Measurements from ENCODE around the gene MAT2A.
A peak's percentile ranks its signal among the peaks of the same experiment; 100 is the strongest.

The MAT2A gene

DNA sequence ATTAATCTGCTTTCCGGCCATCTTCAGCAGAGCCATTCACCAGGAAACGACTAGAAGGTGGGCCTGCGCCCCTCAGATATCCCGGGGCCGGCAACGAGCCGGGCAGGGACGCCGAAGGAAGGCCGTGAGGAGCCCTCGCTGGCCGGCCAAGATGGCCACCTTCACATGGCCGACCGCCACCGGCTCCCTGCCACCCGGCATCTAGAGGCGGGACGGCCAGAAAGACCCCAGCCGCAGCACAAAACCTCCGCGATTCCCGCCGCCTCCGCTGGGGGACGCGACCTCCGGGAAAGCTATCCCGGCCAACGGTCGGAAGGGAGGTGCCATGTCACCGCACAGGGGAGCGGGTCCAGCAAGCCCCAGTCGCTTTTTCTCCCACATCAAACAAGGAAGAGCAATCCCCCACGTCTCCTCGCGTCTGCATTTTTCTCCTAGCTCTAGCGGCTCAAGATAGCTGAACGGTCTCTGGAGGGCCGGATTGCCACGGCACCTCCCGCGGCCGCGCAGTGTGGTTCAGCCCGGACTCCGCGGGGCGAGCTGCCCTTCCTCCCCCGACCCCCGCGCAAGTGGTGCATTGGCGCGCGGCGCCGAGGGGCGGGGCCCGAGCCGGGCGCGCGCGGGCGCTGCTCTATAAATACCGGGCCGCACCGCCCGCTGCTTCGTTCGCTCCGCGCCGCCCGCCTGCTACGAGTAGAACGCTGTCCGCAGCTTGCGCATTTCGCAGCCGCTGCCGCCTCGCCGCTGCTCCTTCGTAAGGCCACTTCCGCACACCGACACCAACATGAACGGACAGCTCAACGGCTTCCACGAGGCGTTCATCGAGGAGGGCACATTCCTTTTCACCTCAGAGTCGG, at the start of gene MAT2A:
MAT2A (plus strand) TSS at position 662 of the 854 bp plus-strand sequence; CDS start at position 782, 120 bp downstream.
- DNase-seq (ENCODE audit: low read depth) = peak; percentile 81

DNA sequence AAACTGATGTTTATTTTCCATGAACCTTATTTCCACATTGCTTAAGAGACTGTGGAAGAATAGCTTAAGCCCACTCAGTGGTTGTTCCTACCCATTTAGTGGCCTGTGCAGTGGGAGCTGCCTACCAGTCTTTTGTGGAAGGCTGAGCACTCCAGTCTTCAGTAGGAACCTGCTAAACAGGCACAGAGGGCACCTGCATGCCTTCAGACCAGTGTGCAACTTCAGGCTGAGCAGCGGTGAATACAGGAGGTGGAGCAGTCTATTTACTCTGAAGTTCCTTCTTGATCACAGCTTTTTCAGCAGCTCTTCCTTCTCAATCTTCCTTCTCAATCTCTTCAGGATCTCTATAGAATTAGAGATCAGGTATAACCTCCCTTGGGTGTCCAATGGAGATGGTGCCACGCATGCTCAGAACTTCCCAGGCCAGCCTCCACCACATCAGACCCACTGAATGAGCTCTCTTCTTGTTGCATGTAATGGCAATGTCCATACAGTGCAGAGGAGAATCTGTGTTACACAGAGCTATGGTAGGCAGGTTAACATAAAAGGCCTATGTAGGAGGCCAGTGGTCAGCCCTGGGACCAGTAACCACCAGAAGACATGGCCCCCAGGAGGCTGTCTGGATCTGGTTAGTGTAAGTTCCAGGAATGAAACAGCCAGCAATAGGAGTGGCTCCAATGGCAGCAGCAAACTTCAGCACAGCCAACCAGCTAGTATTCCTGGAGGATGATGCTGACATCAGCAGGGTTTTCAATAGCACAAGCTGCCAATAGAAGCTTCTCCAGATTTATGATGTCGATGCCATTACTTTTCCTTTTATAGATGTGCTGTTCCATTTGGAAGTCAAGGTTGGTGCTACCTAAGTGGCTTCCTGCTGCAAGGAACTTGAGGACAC, 47.9 kb upstream of the MAT2A start:
- DNase-seq (ENCODE audit: low read depth) = no peak

DNA sequence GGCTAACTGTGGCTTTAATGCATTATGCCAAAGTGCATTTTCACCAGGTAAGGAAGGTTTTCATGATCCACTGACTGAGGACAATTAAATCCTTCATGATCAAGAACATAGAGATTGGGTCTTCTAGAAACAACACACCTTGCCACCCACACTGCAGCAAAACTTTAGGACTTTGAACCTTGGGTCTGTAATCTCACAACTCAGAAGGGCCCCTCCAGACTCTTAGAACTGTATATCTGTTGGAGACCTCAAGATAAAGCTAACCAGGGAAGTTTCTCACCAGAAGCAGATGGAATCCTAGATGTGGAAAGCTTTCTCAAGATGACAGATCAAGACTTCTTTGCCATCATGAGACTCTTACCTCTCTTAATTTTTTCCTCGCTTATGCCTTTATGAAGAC, 42.5 kb upstream of the MAT2A start:
- no peak for DNase-seq (ENCODE audit: low read depth)

DNA sequence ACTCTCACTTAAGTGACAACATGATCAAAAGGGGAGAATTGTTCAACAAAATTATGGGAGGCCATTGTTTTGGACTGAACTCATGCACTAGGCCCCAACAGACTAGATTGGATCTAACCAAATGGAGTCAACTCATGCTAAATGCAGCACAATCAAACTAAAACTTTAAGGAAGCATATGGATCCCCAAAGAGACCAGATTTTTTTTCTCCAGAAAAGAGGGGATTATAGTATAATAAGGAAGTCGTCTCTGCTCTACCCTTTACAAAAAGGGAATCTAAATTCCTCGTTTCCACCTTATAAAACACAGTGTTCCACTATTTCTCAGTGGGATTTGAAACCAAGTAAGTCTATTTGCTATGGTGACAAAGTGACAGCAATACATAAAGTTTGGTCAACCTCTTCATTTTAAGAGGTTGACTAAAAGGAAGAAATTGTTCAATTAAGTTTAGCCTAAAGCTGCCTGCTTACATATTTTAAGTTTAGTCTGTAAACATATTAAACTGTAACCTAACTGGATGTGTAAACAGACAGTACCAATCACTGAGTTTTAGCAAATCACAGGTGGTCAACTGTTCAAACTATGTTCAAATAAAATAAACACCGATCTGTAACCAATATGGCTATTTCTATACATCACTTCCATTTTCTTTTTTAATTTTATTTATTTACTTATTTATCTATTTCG, 40.9 kb upstream of the MAT2A start:
- DNase-seq (ENCODE audit: low read depth) = no peak

DNA sequence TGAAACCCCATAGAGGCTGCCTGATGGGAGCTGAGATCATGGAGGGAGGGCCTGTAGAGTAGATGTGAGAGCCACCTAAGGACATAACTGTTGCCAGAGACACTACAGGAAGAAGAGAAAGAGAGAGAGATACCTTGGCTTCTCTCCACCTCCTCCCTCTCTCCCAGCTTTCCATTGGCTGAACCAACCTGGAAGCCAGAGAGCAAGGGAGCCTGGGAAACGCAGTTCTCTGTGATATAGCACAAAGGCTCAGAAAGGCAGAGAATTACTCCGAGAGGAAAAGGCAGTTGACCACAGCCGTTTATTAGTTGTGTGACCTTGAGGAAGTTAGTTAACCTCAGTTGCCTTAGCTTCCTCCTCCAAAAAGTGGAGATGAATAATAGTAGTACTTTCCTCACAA, 37.7 kb upstream of the MAT2A start:
- DNase-seq (ENCODE audit: low read depth) = no peak

GRCh38 chr2:85502720-85503119, 36.2 kb upstream of the MAT2A start:
- no peak for DNase-seq (ENCODE audit: low read depth)

GRCh38 chr2:85503168-85503850, 35.7 kb upstream of the MAT2A start:
- no peak for DNase-seq (ENCODE audit: low read depth)

- DNase-seq (ENCODE audit: low read depth) = peak; percentile 74
These were observed 34.9 kb upstream of the MAT2A start for GRCh38 chr2:85503851-85504777.

- DNase-seq (ENCODE audit: low read depth) = peak; percentile 91
These were observed 34.1 kb upstream of the MAT2A start for GRCh38 chr2:85504778-85505261.

GRCh38 chr2:85505551-85506238, 33.3 kb upstream of the MAT2A start:
- no peak for DNase-seq (ENCODE audit: low read depth)

GRCh38 chr2:85506768-85507181, 32.2 kb upstream of the MAT2A start:
- no peak for DNase-seq (ENCODE audit: low read depth)

DNA sequence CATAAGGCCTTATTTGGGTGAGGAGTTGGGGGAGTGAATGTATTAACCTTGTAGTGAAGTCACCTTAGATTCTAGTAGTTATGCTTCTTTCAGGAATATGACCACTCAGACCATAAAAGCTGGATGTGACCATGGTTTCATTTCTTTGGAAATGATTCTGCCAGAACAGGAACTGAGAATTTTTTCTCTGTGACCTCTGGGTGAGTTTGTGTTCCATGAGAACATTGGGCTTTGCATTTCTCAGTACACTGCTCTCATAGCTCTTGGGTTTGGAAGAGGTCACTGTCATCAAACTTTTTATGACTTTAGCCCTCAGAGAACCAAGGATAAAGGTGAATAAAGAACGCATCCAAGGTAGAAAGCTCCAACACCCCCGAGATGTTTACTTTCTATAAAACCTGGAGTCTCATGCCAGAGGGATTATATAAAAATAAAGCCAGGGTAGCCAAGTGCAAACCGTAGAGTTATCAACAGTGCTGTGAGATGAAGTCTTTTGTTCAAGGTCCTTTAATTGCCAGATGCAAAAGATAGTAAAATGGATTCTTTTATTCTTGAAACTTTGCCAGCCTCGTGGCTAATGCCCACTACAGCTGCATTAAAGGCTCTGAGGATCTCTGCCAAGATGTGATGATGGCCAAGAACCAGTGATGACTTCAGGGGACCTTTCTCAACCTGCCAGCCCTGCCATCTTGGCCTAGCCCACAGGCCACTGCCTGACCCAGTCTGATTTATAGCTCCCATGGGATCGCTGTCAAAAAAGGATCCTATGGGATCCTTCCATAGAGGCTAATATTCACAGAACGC, 27.8 kb upstream of the MAT2A start:
- no peak for DNase-seq (ENCODE audit: low read depth)

DNA sequence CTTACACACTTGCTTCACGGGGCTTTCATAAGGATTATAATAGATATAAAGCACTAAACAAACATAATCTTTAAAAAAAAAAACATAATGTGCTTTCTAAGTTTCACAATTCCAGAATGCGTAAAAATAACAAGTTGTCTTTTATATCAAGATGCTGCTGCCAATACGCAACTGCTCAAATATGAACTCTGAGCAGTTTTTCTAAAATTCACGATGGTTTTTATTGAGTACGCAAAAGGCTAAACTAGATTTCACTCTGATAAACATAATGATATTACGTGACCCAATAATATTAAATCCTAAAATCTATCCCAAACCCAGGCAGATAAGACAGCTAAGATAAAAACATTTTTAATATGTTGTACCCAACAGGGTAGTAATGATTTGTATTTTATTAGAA, 24.6 kb upstream of the MAT2A start:
- DNase-seq (ENCODE audit: low read depth) = no peak

GRCh38 chr2:85516653-85517389, 22.1 kb upstream of the MAT2A start:
- no peak for DNase-seq (ENCODE audit: low read depth)

- peak; percentile 35 for DNase-seq (ENCODE audit: low read depth)
These were observed 16.8 kb upstream of the MAT2A start for GRCh38 chr2:85522090-85522647.

DNA sequence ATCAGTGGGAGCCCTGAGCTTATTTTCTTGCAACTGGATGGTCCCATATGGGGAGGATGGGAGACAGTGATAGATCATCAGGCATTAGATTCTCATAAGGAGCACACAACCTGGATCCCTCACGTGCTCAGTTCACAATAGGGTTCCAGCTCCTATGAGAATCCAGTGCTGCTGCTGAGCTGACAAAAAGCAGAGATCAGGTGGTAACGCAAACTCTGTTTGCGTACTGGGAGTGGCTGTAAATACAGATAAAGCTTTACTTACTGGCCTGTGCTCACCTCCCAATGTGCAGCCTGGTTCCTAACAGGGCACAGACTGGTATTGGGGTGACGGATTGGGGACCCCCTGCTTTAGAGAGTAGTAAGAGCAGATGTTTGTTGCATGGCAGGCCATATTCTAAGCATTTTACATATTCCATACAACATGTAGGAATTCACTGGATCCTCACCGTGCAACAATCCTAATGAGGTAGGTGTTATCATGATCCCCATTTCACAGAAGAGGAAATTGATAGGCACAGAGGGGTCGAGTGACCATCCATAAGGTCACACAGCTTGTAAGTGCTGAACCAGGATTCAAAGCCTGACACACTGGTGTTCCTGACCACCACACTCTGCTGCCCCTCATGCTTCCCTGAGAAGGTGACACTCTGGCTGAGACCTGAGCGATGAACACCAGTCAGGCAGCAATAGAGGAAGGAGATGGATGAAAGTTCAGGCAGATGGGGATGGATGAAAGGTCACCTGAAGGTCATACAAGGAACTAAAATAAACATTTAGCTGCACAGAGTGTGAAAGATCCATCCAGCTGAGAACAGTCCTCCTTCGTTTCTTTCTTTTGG, 15.7 kb upstream of the MAT2A start:
- DNase-seq (ENCODE audit: low read depth) = no peak

DNA sequence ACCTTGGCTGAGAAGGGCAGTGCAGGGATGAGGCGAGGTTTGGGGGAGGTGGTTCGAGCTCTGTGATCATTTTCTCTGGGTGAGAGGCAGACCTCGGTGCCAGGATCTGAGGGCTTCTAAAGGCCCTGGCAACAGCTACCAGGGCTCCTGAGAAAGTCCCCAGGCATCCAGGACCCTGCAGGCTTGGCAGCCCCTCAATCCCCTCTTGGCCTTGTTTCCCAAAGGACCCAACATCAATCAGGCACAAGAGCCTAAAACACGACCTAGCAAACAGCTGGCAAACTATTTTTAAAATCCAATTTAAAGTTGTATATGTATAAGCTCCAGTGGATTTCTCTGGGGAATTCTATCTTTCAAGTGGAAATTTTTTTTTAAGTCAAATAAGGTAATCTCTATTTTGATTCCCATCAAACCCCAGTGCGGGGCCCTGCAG, 15.0 kb upstream of the MAT2A start:
- DNase-seq (ENCODE audit: low read depth) = no peak

All from GM04504 (cell line).